Neuronal stem cell (in vitro differentiated cells): ENCODE data around the gene RILPL1.

Experiments
- DNase-seq: peaks from one replicate; pipeline ENCODE4 v3.0.0-alpha.2; 2013; ENCODE audit warnings: low spot score
- H2AFZ ChIP-seq: one replicate; pipeline ENCODE4 v1.6.1; 2013; ENCODE audit warnings: mild to moderate bottlenecking, low read length, inconsistent platforms
- H2AK5ac ChIP-seq: 2 replicates; pipeline ENCODE4 v1.6.1; 2013; ENCODE audit warnings: low read depth, mild to moderate bottlenecking, inconsistent platforms, low read length, moderate library complexity, mixed read lengths
- H2BK120ac ChIP-seq: 2 replicates; pipeline ENCODE4 v1.6.1; 2013; ENCODE audit warnings: low read depth, mild to moderate bottlenecking, inconsistent platforms, low read length, moderate library complexity, mixed read lengths
- H2BK12ac ChIP-seq: one replicate; pipeline ENCODE4 v1.6.1; 2013; ENCODE audit warnings: low read length, inconsistent platforms
- H2BK15ac ChIP-seq: 2 replicates; pipeline ENCODE4 v1.6.1; 2013; ENCODE audit warnings: mild to moderate bottlenecking, low read length, inconsistent platforms, mixed read lengths
- H2BK5ac ChIP-seq: one replicate; pipeline ENCODE4 v1.6.1; 2013; ENCODE audit warnings: inconsistent platforms, mild to moderate bottlenecking, low read length, moderate library complexity
- H3K14ac ChIP-seq: one replicate; pipeline ENCODE4 v1.6.1; 2013; ENCODE audit warnings: low read length, inconsistent platforms
- H3K18ac ChIP-seq: 2 replicates; pipeline ENCODE4 v1.6.1; 2013; ENCODE audit warnings: low read length, inconsistent platforms
- H3K23ac ChIP-seq: 2 replicates; pipeline ENCODE4 v1.6.1; 2013; ENCODE audit warnings: low read depth, mild to moderate bottlenecking, mixed read lengths, low read length, inconsistent platforms; ENCODE audit not compliant: poor library complexity
- H3K27ac ChIP-seq: replicated peaks from 3 replicates; pipeline ENCODE4 v1.5.1; 2013; ENCODE audit warnings: low read length, inconsistent platforms
- H3K27me3 ChIP-seq, 3 experiments: 2 replicates each; pipeline ENCODE4 v1.6.1; 2013; ENCODE audit warnings: low read length in 3 of 3, mild to moderate bottlenecking in 2 of 3, inconsistent platforms in 1 of 3, low read depth in 1 of 3, mixed read lengths in 1 of 3, moderate library complexity in 1 of 3; ENCODE audit not compliant: control insufficient read depth in 3 of 3, insufficient read depth in 3 of 3
- H3K36me3 ChIP-seq, 2 donors: replicated peaks in 1 of 2; 2 replicates each; pipeline ENCODE4 v1.6.1; 2013; ENCODE audit warnings: low read length in 2 of 2; ENCODE audit not compliant: control insufficient read depth in 2 of 2, insufficient read depth in 2 of 2
- H3K4ac ChIP-seq: 2 replicates; pipeline ENCODE4 v1.6.1; 2013; ENCODE audit warnings: inconsistent platforms, mild to moderate bottlenecking, low read length, moderate library complexity
- H3K4me1 ChIP-seq, 2 donors: 1 replicate in 1 of 2; 2 replicates in 1 of 2; pipeline ENCODE4 v1.6.1; 2013; ENCODE audit warnings: low read length in 2 of 2, low read depth in 1 of 2; ENCODE audit not compliant: control insufficient read depth in 2 of 2, insufficient read depth in 1 of 2
- H3K4me2 ChIP-seq: one replicate; pipeline ENCODE4 v1.6.1; 2013; ENCODE audit warnings: mild to moderate bottlenecking, low read length, inconsistent platforms; ENCODE audit not compliant: insufficient read depth, poor library complexity, severe bottlenecking
- H3K4me3 ChIP-seq, 2 donors: 2 replicates each; pipeline ENCODE4 v1.5.1; 2013; ENCODE audit warnings: low read length in 2 of 2, mild to moderate bottlenecking in 2 of 2, inconsistent platforms in 1 of 2, moderate library complexity in 1 of 2
- H3K79me1 ChIP-seq: one replicate; pipeline ENCODE4 v1.6.1; 2013; ENCODE audit warnings: low read depth, mild to moderate bottlenecking, inconsistent platforms, low read length, moderate library complexity
- H3K9ac ChIP-seq: one replicate; pipeline ENCODE4 v1.6.1; 2013; ENCODE audit warnings: mild to moderate bottlenecking, low read depth, low read length, inconsistent platforms; ENCODE audit not compliant: poor library complexity
- H3K9me3 ChIP-seq, 2 donors: replicated peaks in 1 of 2; 2 replicates each; pipeline versions ENCODE3 to v1.6.1; 2013; ENCODE audit warnings: low read length in 2 of 2, mild to moderate bottlenecking in 2 of 2, inconsistent platforms in 1 of 2, low read depth in 1 of 2, mixed read lengths in 1 of 2, moderate library complexity in 1 of 2; ENCODE audit not compliant: control insufficient read depth in 2 of 2, insufficient read depth in 1 of 2
- H4K8ac ChIP-seq: one replicate; pipeline ENCODE4 v1.6.1; 2013; ENCODE audit warnings: low read depth, mild to moderate bottlenecking, inconsistent platforms, low read length, moderate library complexity
- H4K91ac ChIP-seq: one replicate; pipeline ENCODE4 v1.6.1; 2013; ENCODE audit warnings: low read length, low read depth, mild to moderate bottlenecking, inconsistent platforms; ENCODE audit not compliant: poor library complexity
- WGBS, 2 donors: extraction: QIAGEN DNeasy Blood & Tissue Kit; methylation state at CpG; one replicate each; pipeline ENCODE4 v1.1.7; 2013; ENCODE audit warnings: missing lambda C conversion rate in 2 of 2, mixed read lengths in 1 of 2; ENCODE audit not compliant: insufficient read length in 2 of 2, insufficient replicate concordance in 1 of 2; ENCODE audit errors: extremely low coverage in 2 of 2; 5-methylcytosine and 5-hydroxymethylcytosine counted together

RILPL1 gene

GRCh38 chr12:123550700-123551099, 17.2 kb upstream of the RILPL1 start:
- Histone ChIP-seq H4K91ac (no peak overlapping the region), H2BK120ac (no peak overlapping the region), H2BK15ac (no peak overlapping the region), H2BK5ac (no peak overlapping the region), H3K27me3 (peaks cover 0 to 14% (median 0%) of the 10 kb centered on the region in 3 experiments), H2AK5ac (no peak overlapping the region), H3K27ac (no peak overlapping the region), H3K4me1 (peaks cover 2% of the 10 kb centered on the region in 2 donors), H3K18ac (no peak overlapping the region), H2AFZ (no peak overlapping the region), H3K4ac (no peak overlapping the region), H3K36me3 (no peaks in the 10 kb centered on the region), H3K9ac (no peak overlapping the region), H4K8ac (no peak overlapping the region), H3K4me2 (no peak overlapping the region), H3K9me3 (no peaks in the 10 kb centered on the region), H3K23ac (no peak overlapping the region), H3K4me3 (no peak overlapping the region), H3K14ac (no peak overlapping the region), H2BK12ac (no peak overlapping the region), H3K79me1 (no peaks in the 10 kb centered on the region)
- WGBS, 2 donors: no CpG with 5 or more reads among the region's 2 CpGs
- no peak for DNase-seq

- H3K18ac ChIP-seq: no peak overlapping the region
- no peaks in the 10 kb centered on the region for H3K9me3 ChIP-seq
- no peak overlapping the region for H3K27ac ChIP-seq
- no peak overlapping the region for H3K23ac ChIP-seq
- H3K36me3 ChIP-seq: no peaks in the 10 kb centered on the region
- H3K4me1 ChIP-seq: peaks cover 2% of the 10 kb centered on the region in 2 donors
- no peak overlapping the region for H2BK120ac ChIP-seq
- DNase-seq: no peak
- H3K4me3 ChIP-seq: no peak overlapping the region
- no peak overlapping the region for H4K8ac ChIP-seq
- H2BK15ac ChIP-seq: no peak overlapping the region
- H3K4me2 ChIP-seq: no peak overlapping the region
- H3K27me3 ChIP-seq: peaks cover 0 to 6% (median 0%) of the 10 kb centered on the region in 3 experiments
- H2BK12ac ChIP-seq: no peak overlapping the region
- H3K4ac ChIP-seq: no peak overlapping the region
- no CpG with 5 or more reads among the region's 3 CpGs for WGBS, 2 donors
- no peak overlapping the region for H2AFZ ChIP-seq
- H3K9ac ChIP-seq: no peak overlapping the region
- no peak overlapping the region for H2BK5ac ChIP-seq
- H3K14ac ChIP-seq: no peak overlapping the region
- no peak overlapping the region for H2AK5ac ChIP-seq
- no peak overlapping the region for H4K91ac ChIP-seq
- no peaks in the 10 kb centered on the region for H3K79me1 ChIP-seq
These were observed 14.6 kb upstream of the RILPL1 start for GRCh38 chr12:123548107-123548506.

DNA sequence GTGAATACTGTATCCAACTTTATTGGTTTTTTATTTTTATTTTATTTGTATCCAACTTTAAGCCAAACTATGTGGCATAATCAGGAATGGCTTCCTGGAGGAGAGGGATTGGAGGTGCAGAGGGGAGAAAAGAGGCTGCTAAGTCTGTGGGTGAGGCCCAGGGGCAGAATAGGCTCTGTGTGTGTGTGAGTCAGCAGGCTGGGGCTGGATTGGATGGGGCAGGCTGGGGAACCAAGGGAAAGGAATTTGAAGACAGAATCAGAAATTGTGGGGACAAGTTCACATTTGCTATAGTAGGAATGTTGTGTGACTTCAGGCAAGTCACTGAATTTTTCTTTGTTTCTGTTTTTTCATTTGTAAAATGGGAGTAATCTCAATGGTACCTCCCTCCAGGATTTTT, 12.8 kb upstream of the RILPL1 start:
- Histone ChIP-seq H3K18ac (no peak overlapping the region), H3K23ac (no peak overlapping the region), H3K79me1 (no peaks in the 10 kb centered on the region), H2BK120ac (no peak overlapping the region), H3K4ac (no peak overlapping the region), H3K27me3 (peaks cover 0 to 4% (median 0%) of the 10 kb centered on the region in 3 experiments), H4K91ac (no peak overlapping the region), H3K4me3 (no peak overlapping the region), H3K4me1 (peaks cover 0 to 2% of the 10 kb centered on the region in 2 donors), H3K27ac (no peak overlapping the region), H3K14ac (no peak overlapping the region), H4K8ac (no peak overlapping the region), H2BK12ac (no peak overlapping the region), H2BK15ac (no peak overlapping the region), H3K4me2 (no peak overlapping the region), H2AK5ac (no peak overlapping the region), H3K9ac (no peak overlapping the region), H2BK5ac (no peak overlapping the region), H3K36me3 (no peaks in the 10 kb centered on the region), H3K9me3 (no peaks in the 10 kb centered on the region), H2AFZ (no peak overlapping the region)
- DNase-seq: no peak

DNA sequence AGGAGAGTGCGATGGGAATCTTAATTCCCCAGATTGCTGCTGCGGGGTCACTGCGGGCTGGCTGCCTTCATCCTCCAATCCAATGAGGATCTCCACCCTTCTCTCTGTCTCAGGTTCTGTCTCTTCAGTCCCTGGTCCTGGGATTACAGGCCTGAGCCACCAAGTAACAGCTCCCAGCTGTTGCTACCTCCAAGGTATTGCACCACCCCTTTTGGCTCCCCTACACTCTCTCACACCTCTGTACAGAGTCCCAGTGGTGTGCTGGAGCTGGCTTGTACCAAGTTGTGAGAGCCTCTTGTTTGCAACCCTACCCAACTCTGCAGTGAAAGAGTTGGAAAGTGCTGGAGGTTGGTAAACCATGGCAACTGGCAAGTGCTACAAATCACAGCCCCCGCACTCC, 10.0 kb upstream of the RILPL1 start:
- Histone ChIP-seq H2AK5ac (no peak overlapping the region), H2BK12ac (no peak overlapping the region), H2BK120ac (no peak overlapping the region), H3K36me3 (no peaks in the 10 kb centered on the region), H4K8ac (no peak overlapping the region), H3K9ac (no peak overlapping the region), H3K23ac (no peak overlapping the region), H3K4me1 (peaks cover 0 to 2% of the 10 kb centered on the region in 2 donors), H3K4me2 (no peak overlapping the region), H2AFZ (no peak overlapping the region), H2BK5ac (peak overlapping the region; percentile 79), H3K27ac (no peak overlapping the region), H3K27me3 (peaks cover 0 to 5% (median 0%) of the 10 kb centered on the region in 3 experiments), H3K14ac (no peak overlapping the region), H3K79me1 (no peaks in the 10 kb centered on the region), H3K9me3 (no peaks in the 10 kb centered on the region), H2BK15ac (no peak overlapping the region), H3K4me3 (no peak overlapping the region), H4K91ac (no peak overlapping the region), H3K18ac (no peak overlapping the region), H3K4ac (no peak overlapping the region)
- DNase-seq: no peak
- WGBS, 2 donors: no CpG with 5 or more reads among the region's 4 CpGs
